CD4-positive, alpha-beta T cell treated with Interleukin-21 for 1 hour (primary cell): ENCODE measurements around the gene TIMP3.
"Not testable (repeated sequence)": the region's sequence is repeated elsewhere in the genome, so short reads cannot be mapped to it uniquely, and the experiment has no call there.

Experiments used
- DNase-seq: peaks from one replicate; pipeline ENCODE4 v3.0.0-alpha.2; 2020

Gene TIMP3

GRCh38 chr22:32801537-32802236, at the start of gene TIMP3:
Gene TIMP3, plus strand, starts transcription at chr22:32801705. Its CDS starts 297 bp downstream, at chr22:32802002.
- DNase-seq: no peak

- DNase-seq: no peak
Observed at GRCh38 chr22:32752326-32752725, 49.2 kb upstream of the TIMP3 start.

GRCh38 chr22:32752816-32753520, 48.5 kb upstream of the TIMP3 start:
- no peak for DNase-seq

GRCh38 chr22:32753591-32753990, 47.9 kb upstream of the TIMP3 start:
- DNase-seq: no peak

- no peak for DNase-seq
Observed at GRCh38 chr22:32754413-32755041, 47.0 kb upstream of the TIMP3 start.

- not testable (repeated sequence) for DNase-seq
Observed at GRCh38 chr22:32757086-32757762, 44.3 kb upstream of the TIMP3 start.

GRCh38 chr22:32758866-32759385, 42.6 kb upstream of the TIMP3 start:
- DNase-seq: no peak

- no peak for DNase-seq
Observed at GRCh38 chr22:32760396-32760795, 41.1 kb upstream of the TIMP3 start.

GRCh38 chr22:32760815-32761214, 40.7 kb upstream of the TIMP3 start:
- no peak for DNase-seq

- no peak for DNase-seq
Observed at GRCh38 chr22:32761251-32761903, 40.1 kb upstream of the TIMP3 start.

- DNase-seq: no peak
Observed at GRCh38 chr22:32764330-32765131, 37.0 kb upstream of the TIMP3 start.

GRCh38 chr22:32765132-32765618, 36.3 kb upstream of the TIMP3 start:
- no peak for DNase-seq

- no peak for DNase-seq
Observed at GRCh38 chr22:32771756-32772155, 29.7 kb upstream of the TIMP3 start.

- DNase-seq: no peak
Observed at GRCh38 chr22:32775957-32776356, 25.5 kb upstream of the TIMP3 start.

GRCh38 chr22:32776397-32776796, 25.1 kb upstream of the TIMP3 start:
- no peak for DNase-seq

- no peak for DNase-seq
Observed at GRCh38 chr22:32776802-32777201, 24.7 kb upstream of the TIMP3 start.

- no peak for DNase-seq
Observed at GRCh38 chr22:32777987-32778386, 23.5 kb upstream of the TIMP3 start.

GRCh38 chr22:32780726-32781310, 20.7 kb upstream of the TIMP3 start:
- DNase-seq: no peak

- DNase-seq: no peak
Observed at GRCh38 chr22:32781695-32782094, 19.8 kb upstream of the TIMP3 start.

- DNase-seq: no peak
Observed at GRCh38 chr22:32785321-32786026, 16.0 kb upstream of the TIMP3 start.

GRCh38 chr22:32786027-32786418, 15.5 kb upstream of the TIMP3 start:
- DNase-seq: no peak
